HepG2 (cell line): ENCODE measurements around the gene TPRN. TPM values are rescaled to one million over a fixed set of nuclear protein-coding genes. Genes with fewer than 3 reads are reported as not detected.

Source experiments
- ARHGAP35 ChIP-seq: sonication (generic); formaldehyde crosslinking; IDR thresholded peaks from 2 replicates; pipeline ENCODE4 v1.9.0; 2022; ENCODE audit warnings: mild to moderate bottlenecking, inconsistent platforms, moderate library complexity, missing genetic modification reagents, borderline replicate concordance
- BCLAF1 ChIP-seq: fragments of 450-650 bp; IDR thresholded peaks from 2 replicates; pipeline ENCODE4 v1.6.1; 2017; ENCODE audit warnings: mild to moderate bottlenecking
- HOMEZ ChIP-seq: IDR thresholded peaks from 2 replicates; pipeline ENCODE4 v1.6.1; 2016; ENCODE audit warnings: low read depth
- HOXA9 ChIP-seq: sonication (generic); formaldehyde crosslinking; IDR thresholded peaks from 2 replicates; pipeline ENCODE4 v1.8.1; 2022; ENCODE audit warnings: missing genetic modification reagents, mild to moderate bottlenecking, moderate library complexity, borderline replicate concordance
- KDM5B ChIP-seq: sonication (generic); formaldehyde crosslinking; IDR thresholded peaks from 2 replicates; pipeline ENCODE4 v1.4.0; 2020; ENCODE audit warnings: missing genetic modification reagents, mild to moderate bottlenecking, borderline replicate concordance
- MTA1 ChIP-seq: sonication (generic); formaldehyde crosslinking; IDR thresholded peaks from 2 replicates; pipeline ENCODE4 v1.4.0; 2020; ENCODE audit warnings: missing genetic modification reagents, mild to moderate bottlenecking, borderline replicate concordance
- NR1H2 ChIP-seq: sonication (generic); formaldehyde crosslinking; IDR thresholded peaks from 2 replicates; pipeline ENCODE4 v1.8.1; 2022; ENCODE audit warnings: low read depth, missing genetic modification reagents, borderline replicate concordance
- PHF21A ChIP-seq: sonication (generic); formaldehyde crosslinking; IDR thresholded peaks from 2 replicates; pipeline ENCODE4 v1.5.0; 2020; ENCODE audit warnings: mild to moderate bottlenecking, missing genetic modification reagents
- ZNF350 ChIP-seq: sonication (generic); formaldehyde crosslinking; IDR thresholded peaks from 2 replicates; pipeline ENCODE4 v1.4.0; 2020; ENCODE audit warnings: mild to moderate bottlenecking, low read depth, missing genetic modification reagents, borderline replicate concordance
- ZNF407 ChIP-seq: sonication (generic); formaldehyde crosslinking; IDR thresholded peaks from one replicate; pipeline ENCODE4 v1.5.1; 2020; ENCODE audit warnings: mild to moderate bottlenecking, missing genetic modification reagents; ENCODE audit errors: not compliant biosample characterization
- ZNF552 ChIP-seq: sonication (generic); formaldehyde crosslinking; IDR thresholded peaks from 2 replicates; pipeline ENCODE4 v1.9.0; 2022; ENCODE audit warnings: missing genetic modification reagents, mild to moderate bottlenecking, borderline replicate concordance
- ZNF589 ChIP-seq: sonication (generic); formaldehyde crosslinking; conservative IDR thresholded peaks from 2 replicates; pipeline ENCODE4 v1.8.0; 2022; ENCODE audit warnings: mild to moderate bottlenecking, moderate library complexity, missing genetic modification reagents
- polyA plus RNA-seq, 8 experiments: library from polyadenylated mRNA; depleted of rRNA in 3 of 8; stranded (reverse) in 7 of 8; unstranded in 1 of 8; fragments of >200 nt; fragmentation: Illumina TruSeq in 4 of 8; extraction: Trizol in 4 of 8; gene quantifications; 2 replicates each; pipeline versions ENCODE4 v1.2.1 to v1.2.3, GENCODE V29; 2011 to 2016; ENCODE audit warnings: low read depth in 4 of 8, missing spikeins in 1 of 8, mixed read lengths in 1 of 8; ENCODE audit not compliant: insufficient read depth in 1 of 8
- total RNA-seq, 5 experiments: library from RNA; depleted of rRNA; stranded (reverse); fragments of >200 nt; fragmentation: Illumina TruSeq; extraction: Trizol; gene quantifications; 2 replicates each; pipeline ENCODE4 v1.2.3, GENCODE V29; 2016; ENCODE audit warnings: low read depth in 1 of 5

Gene TPRN
- total and polyA plus RNA-seq, 2 of the 13 experiments (the other 11 are each of a cell fraction or from before 2014, with no cell fraction given): 10.1 to 19.2 TPM

- TF ChIP-seq ZNF407 (CRISPR knock-in tag) (no peak), MTA1 (CRISPR knock-in tag) (peak; percentile 62; the same call in 1 of the 2 replicates), ZNF589 (CRISPR knock-in tag) (peak; percentile 42; the same call in 1 of the 2 replicates), NR1H2 (CRISPR knock-in tag) (0 out of 2 replicates have a peak, but pooled peaks have one; percentile 51), ZNF350 (CRISPR knock-in tag) (peak; percentile 63; the same call in 1 of the 2 replicates), PHF21A (peak; percentile 74), BCLAF1 (no peak), ARHGAP35 (CRISPR knock-in tag) (0 out of 2 replicates have a peak, but pooled peaks have one; percentile 48), KDM5B (CRISPR knock-in tag) (peak; percentile 28; the same call in 1 of the 2 replicates), HOXA9 (CRISPR knock-in tag) (0 out of 2 replicates have a peak, but pooled peaks have one; percentile 9), HOMEZ (CRISPR knock-in tag) (0 out of 2 replicates have a peak, but pooled peaks have one; percentile 18), ZNF552 (peak; percentile 40; the same call in 1 of the 2 replicates)
Measured at GRCh38 chr9:137241490-137242268, 41.1 kb upstream of the TPRN start (continued).
